T-helper 17 cell (primary cell): ENCODE results near the gene GRAP2. TPM values are rescaled to one million over a fixed set of nuclear protein-coding genes. Genes with fewer than 3 reads are reported as not detected.
"Not testable (repeated sequence)": the region's sequence is repeated elsewhere in the genome, so short reads cannot be mapped to it uniquely, and the experiment has no call there.

Experiments
- ATAC-seq: fragments of 150-1000 bp; cut with Tn5 transposase; 2 replicates; pipeline ENCODE4 v1.10.0; 2021; ENCODE audit warnings: mild to moderate bottlenecking, moderate library complexity
- DNase-seq, 3 donors: peaks; one replicate each; pipeline versions ENCODE4 v3.0.0 to v3.0.0-alpha.2; 2020 to 2021
- H3K9me3 ChIP-seq: one replicate; pipeline ENCODE4 v1.7.0; 2013; ENCODE audit warnings: low read length, mild to moderate bottlenecking; ENCODE audit not compliant: control insufficient read depth, poor library complexity, severe bottlenecking
- H3K27ac Mint-ChIP-seq: one replicate; pipeline ENCODE4 v1.8.0; 2022; ENCODE audit warnings: mild to moderate bottlenecking, moderate library complexity, mixed read lengths
- H3K27me3 Mint-ChIP-seq: one replicate; pipeline ENCODE4 v1.8.0; 2022; ENCODE audit warnings: mixed read lengths
- H3K36me3 Mint-ChIP-seq: one replicate; pipeline ENCODE4 v1.8.0; 2022; ENCODE audit warnings: low read depth, mixed read lengths
- H3K4me1 Mint-ChIP-seq: one replicate; pipeline ENCODE4 v1.8.0; 2022; ENCODE audit warnings: mild to moderate bottlenecking, mixed read lengths
- H3K4me3 Mint-ChIP-seq: one replicate; pipeline ENCODE4 v1.8.0; 2022; ENCODE audit warnings: mild to moderate bottlenecking, moderate library complexity, mixed read lengths
- total RNA-seq, 4 donors: library from RNA in 2 of 4; stranded (reverse) in 2 of 4; gene quantifications; one replicate each; pipeline ENCODE4 v1.2.3 and lab custom pipeline; 2022 to 2026

Gene GRAP2
- total RNA-seq, 2 donors from 2014 or later = 113 to 195 TPM

- H3K4me1 Mint-ChIP-seq, H3K9me3 ChIP-seq, ATAC-seq, H3K36me3 Mint-ChIP-seq, DNase-seq: not testable (repeated sequence)
- Mint-ChIP-seq H3K27ac (peak overlapping the region; percentile 72), H3K27me3 (peaks cover 55% of the 10 kb centered on the region), H3K4me3 (peak overlapping the region; percentile 9)
Observed at GRCh38 chr22:39992894-39993293, 92.0 kb downstream of the GRAP2 start.

- Mint-ChIP-seq H3K4me1 (peaks cover 5% of the 10 kb centered on the region), H3K27ac (peak overlapping the region; percentile 72), H3K27me3 (peaks cover 51% of the 10 kb centered on the region), H3K36me3 (peaks cover under 1% of the 10 kb centered on the region), H3K4me3 (peak overlapping the region; percentile 75)
- ATAC-seq = peak; percentile 87
- H3K9me3 ChIP-seq = no peaks in the 10 kb centered on the region
- DNase-seq = peak in 2 of 3 donors; percentile 20 to 30
Observed at GRCh38 chr22:39994041-39994565, 93.2 kb downstream of the GRAP2 start.

- H3K27ac Mint-ChIP-seq = peak within 1 kb of the TSS; percentile 72
- ATAC-seq (peak; percentile 57), DNase-seq (peak in 2 of 3 donors; percentile 28 to 46)
- H3K9me3 ChIP-seq = no peaks in the 10 kb centered on the region
- no peaks in the 10 kb centered on the region for H3K36me3 Mint-ChIP-seq
- H3K27me3 Mint-ChIP-seq = peaks cover 52% of the 10 kb centered on the region
- peaks cover 4% of the 10 kb centered on the region for H3K4me1 Mint-ChIP-seq
- peak within 1 kb of the TSS; percentile 75 for H3K4me3 Mint-ChIP-seq
Observed at GRCh38 chr22:39994566-39995392, 93.9 kb downstream of the GRAP2 start, which contains the start of gene FAM83F. FAM83F (plus strand) TSS chr22:39994954; CDS start chr22:39995043, 89 bp downstream.

- DNase-seq = no peak
- Mint-ChIP-seq H3K4me1 (peaks cover 4% of the 10 kb centered on the region), H3K27me3 (peaks cover 52% of the 10 kb centered on the region), H3K4me3 (peak overlapping the region; percentile 36), H3K36me3 (no peaks in the 10 kb centered on the region), H3K27ac (no peak overlapping the region)
- no peaks in the 10 kb centered on the region for H3K9me3 ChIP-seq
- no peak for ATAC-seq
Observed at GRCh38 chr22:39995393-39996252, 94.7 kb downstream of the GRAP2 start.

GRCh38 chr22:39996732-39997131, 95.8 kb downstream of the GRAP2 start:
- Mint-ChIP-seq H3K36me3 (no peaks in the 10 kb centered on the region), H3K27ac (no peak overlapping the region), H3K4me1 (peaks cover 4% of the 10 kb centered on the region), H3K27me3 (peaks cover 51% of the 10 kb centered on the region), H3K4me3 (no peak overlapping the region)
- DNase-seq (no peak), ATAC-seq (no peak)
- no peaks in the 10 kb centered on the region for H3K9me3 ChIP-seq

- H3K4me3 Mint-ChIP-seq = no peak overlapping the region
- peaks cover 44% of the 10 kb centered on the region for H3K27me3 Mint-ChIP-seq
- no peak overlapping the region for H3K27ac Mint-ChIP-seq
Observed at GRCh38 chr22:39997421-39997820, 96.5 kb downstream of the GRAP2 start.

GRCh38 chr22:39997939-39998726, 97.2 kb downstream of the GRAP2 start:
- no peaks in the 10 kb centered on the region for H3K9me3 ChIP-seq
- no peak for ATAC-seq
- Mint-ChIP-seq H3K4me1 (peaks cover 4% of the 10 kb centered on the region), H3K27ac (no peak overlapping the region), H3K27me3 (peaks cover 37% of the 10 kb centered on the region), H3K36me3 (no peaks in the 10 kb centered on the region), H3K4me3 (no peak overlapping the region)
- DNase-seq = no peak

More at GRCh38 chr22:39997421-39997820, 96.5 kb downstream of the GRAP2 start:
- H3K9me3 ChIP-seq = no peaks in the 10 kb centered on the region
- DNase-seq = no peak
- no peak for ATAC-seq
- no peaks in the 10 kb centered on the region for H3K36me3 Mint-ChIP-seq
- H3K4me1 Mint-ChIP-seq = peaks cover 4% of the 10 kb centered on the region

- no peaks in the 10 kb centered on the region for H3K9me3 ChIP-seq
- no peaks in the 10 kb centered on the region for H3K4me1 Mint-ChIP-seq
- no peak overlapping the region for H3K27ac Mint-ChIP-seq
- no peak for DNase-seq
- no peak overlapping the region for H3K4me3 Mint-ChIP-seq
- H3K27me3 Mint-ChIP-seq = peaks cover 30% of the 10 kb centered on the region
- no peaks in the 10 kb centered on the region for H3K36me3 Mint-ChIP-seq
- no peak for ATAC-seq
Observed at GRCh38 chr22:39999144-39999757, 98.4 kb downstream of the GRAP2 start.

- ATAC-seq (no peak), DNase-seq (no peak)
- H3K36me3 Mint-ChIP-seq = no peaks in the 10 kb centered on the region
- H3K27ac Mint-ChIP-seq = no peak overlapping the region
- no peaks in the 10 kb centered on the region for H3K4me1 Mint-ChIP-seq
- no peaks in the 10 kb centered on the region for H3K9me3 ChIP-seq
- H3K27me3 Mint-ChIP-seq = peaks cover 36% of the 10 kb centered on the region
- no peak overlapping the region for H3K4me3 Mint-ChIP-seq
Observed at GRCh38 chr22:40000171-40000570, 99.3 kb downstream of the GRAP2 start.

- H3K36me3 Mint-ChIP-seq = no peaks in the 10 kb centered on the region
- H3K4me1 Mint-ChIP-seq = no peaks in the 10 kb centered on the region
- ATAC-seq (no peak), DNase-seq (no peak)
- H3K27ac Mint-ChIP-seq = peak overlapping the region; percentile 59
- H3K27me3 Mint-ChIP-seq = peaks cover 38% of the 10 kb centered on the region
- no peak overlapping the region for H3K4me3 Mint-ChIP-seq
- H3K9me3 ChIP-seq = no peaks in the 10 kb centered on the region
Observed at GRCh38 chr22:40001106-40001505, 100.2 kb downstream of the GRAP2 start.

- H3K4me1 Mint-ChIP-seq = no peaks in the 10 kb centered on the region
- no peak overlapping the region for H3K27ac Mint-ChIP-seq
- H3K4me3 Mint-ChIP-seq = no peak overlapping the region
- H3K36me3 Mint-ChIP-seq = no peaks in the 10 kb centered on the region
- peaks cover 31% of the 10 kb centered on the region for H3K27me3 Mint-ChIP-seq
- no peaks in the 10 kb centered on the region for H3K9me3 ChIP-seq
- ATAC-seq = no peak
- no peak for DNase-seq
Observed at GRCh38 chr22:40001800-40002577, 101.1 kb downstream of the GRAP2 start.
